GM12874 (cell line): Measurements from ENCODE around the gene PLXNA2.
A peak's percentile ranks its signal among the peaks of the same experiment; 100 is the strongest.

Experiments used
- CTCF ChIP-seq: IDR thresholded peaks from 2 replicates; pipeline ENCODE4 v1.5.1; 2011; ENCODE audit warnings: low read depth, mild to moderate bottlenecking, control low read depth, low read length, moderate library complexity; ENCODE audit not compliant: insufficient read depth

The PLXNA2 gene

DNA sequence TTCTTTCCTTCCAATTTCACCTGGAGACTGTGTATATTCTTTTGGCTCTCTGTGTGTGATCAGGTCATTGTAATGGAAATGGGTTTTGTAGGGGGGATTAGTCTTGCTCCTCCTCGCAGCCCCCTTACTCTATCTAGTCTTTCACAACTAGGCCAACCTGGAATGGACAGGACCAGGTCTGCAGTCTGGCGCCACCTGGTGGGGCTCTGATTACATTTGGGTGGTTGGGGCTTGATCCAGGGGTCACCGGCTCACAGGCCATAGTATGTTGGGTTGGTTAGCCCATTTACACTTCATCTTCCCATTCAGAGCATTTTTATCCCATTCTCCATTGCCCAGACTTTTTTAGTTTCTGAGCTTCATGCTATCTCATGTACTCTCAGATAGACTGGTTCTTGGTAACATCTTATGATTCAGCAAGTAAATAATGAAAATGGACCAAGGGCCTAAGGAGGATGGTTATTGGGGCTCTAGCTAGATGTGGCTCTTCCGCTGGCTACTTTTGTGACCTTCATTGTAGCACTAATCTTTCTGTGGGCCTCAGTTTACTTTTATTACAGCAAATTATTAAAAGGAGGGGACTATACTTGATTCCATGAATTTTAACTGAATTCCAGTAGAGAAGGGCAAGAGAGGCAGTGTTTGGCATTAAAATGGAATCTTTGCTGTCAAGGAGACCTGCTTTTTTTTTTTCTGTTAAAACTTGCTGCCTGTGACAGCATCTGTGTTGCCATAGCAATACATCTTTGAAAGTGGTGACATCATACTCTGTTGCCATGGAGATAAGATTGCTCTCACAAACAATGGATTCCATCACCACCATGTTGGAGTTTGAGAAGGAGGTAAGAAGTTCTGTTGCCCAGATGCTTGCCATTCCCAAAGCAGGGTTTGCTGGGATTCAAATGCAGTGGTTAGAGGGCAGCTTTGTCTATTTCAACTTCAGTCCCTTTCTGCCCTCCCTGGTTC lies 150.1 kb downstream of the PLXNA2 start:
- TF ChIP-seq CTCF = peak; percentile 87

GRCh38 chr1:208093046-208093445 lies 151.1 kb downstream of the PLXNA2 start:
- TF ChIP-seq CTCF = no peak

DNA sequence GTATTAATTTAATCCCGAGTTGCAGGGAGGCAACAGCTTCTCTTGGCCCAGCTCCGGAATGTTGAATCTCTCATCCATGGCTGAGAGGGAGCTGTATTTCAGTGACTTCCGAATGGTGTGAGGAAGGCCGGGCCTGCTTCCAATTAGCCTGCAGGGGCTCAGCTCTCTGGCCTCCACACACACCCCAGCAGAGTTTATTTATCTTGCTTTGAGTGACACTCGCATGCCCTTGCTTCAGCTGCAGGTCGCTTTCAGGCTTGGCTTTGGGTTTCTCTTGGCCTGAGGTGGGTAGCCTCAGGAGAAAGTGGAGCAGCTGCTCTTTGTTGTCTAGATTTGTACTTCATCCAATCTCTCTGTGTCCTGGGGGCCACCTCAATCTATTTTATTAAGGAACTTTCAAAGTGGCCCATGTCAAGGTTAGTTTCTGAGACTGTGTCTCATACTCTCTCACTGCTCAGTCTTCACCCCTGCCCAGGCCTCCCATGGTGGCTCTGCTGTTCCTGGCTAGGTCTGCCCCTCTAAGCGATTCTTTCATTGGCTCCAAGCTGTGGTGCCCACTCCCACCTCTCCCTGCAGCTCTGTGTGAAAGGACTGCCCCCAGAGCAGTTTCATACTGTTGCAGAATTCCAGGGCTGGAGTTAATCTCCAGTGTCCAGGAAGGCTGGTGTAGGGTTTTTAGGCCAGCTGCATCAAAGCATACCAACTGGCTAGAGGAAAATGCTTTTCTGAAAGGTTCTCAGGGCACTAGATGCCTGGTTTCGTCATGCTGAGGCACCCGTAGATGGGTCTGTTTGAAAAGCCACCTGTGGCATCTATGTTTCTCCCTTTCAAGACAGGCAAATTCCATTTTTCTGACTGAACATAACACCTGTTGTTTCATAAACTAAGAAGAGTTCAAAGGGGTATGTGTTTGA lies 153.5 kb downstream of the PLXNA2 start:
- no peak for TF ChIP-seq CTCF

DNA sequence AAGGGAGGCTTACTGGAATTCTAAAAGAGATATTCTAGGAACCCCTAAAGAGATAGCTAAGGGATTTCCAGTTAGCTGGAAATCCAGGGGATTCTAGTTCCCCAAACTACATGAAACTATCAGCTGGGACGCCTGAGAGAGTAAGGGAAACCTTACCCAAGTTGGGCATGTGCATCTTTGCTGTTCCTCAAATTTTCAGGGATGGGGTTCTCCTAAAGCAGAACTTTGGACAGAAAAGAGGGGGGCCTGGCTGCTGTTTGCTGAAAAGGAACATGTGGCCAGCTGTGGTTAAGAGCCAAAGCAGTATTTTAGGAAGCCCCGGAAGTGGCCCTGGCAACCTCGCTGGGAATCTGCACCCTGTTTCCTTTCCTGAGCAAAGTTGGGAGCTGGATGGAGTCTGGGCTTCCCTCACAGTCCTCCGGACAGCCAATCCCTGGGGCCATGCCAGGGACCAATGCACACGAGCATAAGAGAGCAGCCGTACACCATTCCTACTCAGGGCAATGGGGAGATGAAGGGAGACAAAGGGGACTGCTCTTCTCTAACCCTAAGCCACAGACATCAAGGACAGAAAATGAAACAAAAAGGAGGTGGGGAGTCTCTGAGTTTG lies 154.3 kb downstream of the PLXNA2 start:
- TF ChIP-seq CTCF = no peak

GRCh38 chr1:208089149-208089548 lies 155.0 kb downstream of the PLXNA2 start:
- TF ChIP-seq CTCF = no peak

DNA sequence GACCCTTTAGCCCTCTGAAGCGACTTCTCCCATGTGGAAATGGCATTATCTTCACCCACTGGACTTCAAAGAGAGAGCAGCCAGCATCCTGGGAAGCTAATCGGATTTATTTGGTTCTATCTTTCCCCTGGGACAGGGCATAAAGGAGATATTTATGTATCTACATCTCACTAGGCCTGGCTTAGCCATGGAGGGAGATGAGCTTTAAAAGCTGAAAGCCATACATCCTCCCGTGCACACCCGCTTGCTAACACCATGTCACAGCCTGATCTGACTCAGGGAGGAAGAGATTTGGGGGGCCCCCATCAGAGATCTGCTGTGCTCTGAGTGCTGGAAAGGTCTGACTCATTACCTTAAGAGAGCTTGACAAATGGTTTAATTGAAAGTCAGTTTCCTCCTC lies 155.9 kb downstream of the PLXNA2 start:
- TF ChIP-seq CTCF = no peak
